GM12878 (cell line): ENCODE measurements around the gene FAM120B. TPM values are rescaled to one million over a fixed set of nuclear protein-coding genes. Genes with fewer than 3 reads are reported as not detected.

Experiments used
- ATAC-seq: fragments of 200-7000 bp; cut with Tn5 transposase; 3 replicates; pipeline ENCODE4 v1.9.1; 2020; ENCODE audit warnings: mild to moderate bottlenecking, moderate library complexity
- BruUV-seq: library from RNA; stranded (reverse); fragments of 400-500 nt; replicated peaks from 2 replicates; lab custom pipeline; 2021; lab: Mats Ljungman, UMichigan
- CTCF ChIA-PET: fragments of 300-600 bp; sonication (Branson Sonifier 250); formaldehyde crosslinking; extraction: SDS; loops from one replicate; lab custom pipeline; 2021; ENCODE audit warnings: inconsistent platforms; lab: Yijun Ruan, JAX
- POLR2A ChIA-PET: fragments of 350-600 bp; formaldehyde crosslinking; extraction: SDS; loops from one replicate; lab custom pipeline; 2021; ENCODE audit warnings: inconsistent platforms; lab: Charles Lee
- RAD21 ChIA-PET: fragments of 300-600 bp; sonication (Branson Sonifier 250); formaldehyde crosslinking; loops from one replicate; lab custom pipeline; 2023; ENCODE audit warnings: antibody characterized with exemption; ENCODE audit not compliant: unreplicated experiment; lab: Charles Lee
- SMC1A ChIA-PET: fragments of 300-600 bp; sonication (Branson Sonifier 250); formaldehyde crosslinking; loops from one replicate; lab custom pipeline; 2023; ENCODE audit not compliant: unreplicated experiment, uncharacterized antibody; lab: Charles Lee
- DNase-seq: peaks from one replicate; pipeline ENCODE4 v3.0.0-alpha.2; 2011; ENCODE audit warnings: low read depth, low spot score
- FAIRE-seq: peaks from 3 replicates; lab custom pipeline; 2011; peaks lifted over from hg19 to GRCh38; lab: Jason Lieb, UNC
- H2AFZ ChIP-seq: 2 replicates; pipeline ENCODE4 v1.6.0; 2011; ENCODE audit warnings: low read depth, low read length, control low read depth; ENCODE audit not compliant: control insufficient read depth
- H3K27ac ChIP-seq: 2 replicates; pipeline ENCODE4 v1.5.1; 2011; ENCODE audit warnings: control low read depth; ENCODE audit not compliant: control insufficient read depth, insufficient read depth
- H3K27me3 ChIP-seq, 2 experiments: replicated peaks in 1 of 2; 2 replicates each; pipeline versions ENCODE4 v1.6.0 to v1.6.1; 2011; ENCODE audit warnings: low read length in 1 of 2; ENCODE audit not compliant: control insufficient read depth in 2 of 2, insufficient read depth in 2 of 2
- H3K36me3 ChIP-seq, 2 experiments: 2 replicates each; pipeline ENCODE4 v1.5.1; 2011; ENCODE audit warnings: low read length in 1 of 2; ENCODE audit not compliant: control insufficient read depth in 2 of 2, insufficient read depth in 2 of 2
- H3K4me1 ChIP-seq: 2 replicates; pipeline ENCODE4 v1.6.1; 2011; ENCODE audit warnings: mild to moderate bottlenecking, low read length, moderate library complexity, mixed read lengths; ENCODE audit not compliant: control insufficient read depth, insufficient read depth
- H3K4me2 ChIP-seq: 2 replicates; pipeline ENCODE4 v1.6.0; 2011; ENCODE audit warnings: control low read depth; ENCODE audit not compliant: control insufficient read depth, insufficient read depth
- H3K4me3 ChIP-seq: fragments of 200-600 bp; sonication (generic); 2 replicates; pipeline ENCODE4 v1.5.1; 2016
- H3K79me2 ChIP-seq: 2 replicates; pipeline ENCODE4 v1.6.0; 2011; ENCODE audit warnings: low read length; ENCODE audit not compliant: control insufficient read depth, insufficient read depth
- H3K9ac ChIP-seq: 2 replicates; pipeline ENCODE4 v1.8.0; 2011; ENCODE audit warnings: low read length, control low read depth, mixed read lengths; ENCODE audit not compliant: control insufficient read depth, insufficient read depth
- H3K9me3 ChIP-seq: replicated peaks from 3 replicates; pipeline ENCODE4 v1.5.1; 2011; ENCODE audit warnings: mild to moderate bottlenecking, low read length; ENCODE audit not compliant: control insufficient read depth, insufficient read depth
- H4K20me1 ChIP-seq: 2 replicates; pipeline ENCODE4 v1.6.0; 2011; ENCODE audit not compliant: control insufficient read depth, insufficient read depth
- BACH1 ChIP-seq: fragments of 450-650 bp; IDR thresholded peaks from 2 replicates; pipeline ENCODE4 v1.6.1; 2017; ENCODE audit warnings: mild to moderate bottlenecking, borderline replicate concordance
- BHLHE40 ChIP-seq, 2 experiments: fragments of 450-650 bp in 1 of 2; IDR thresholded peaks; 2 replicates each; pipeline ENCODE4 v1.6.1; 2011 to 2017; ENCODE audit warnings: low read depth in 2 of 2, borderline replicate concordance in 1 of 2, improper control_type of control experiment in 1 of 2, low read length in 1 of 2, mild to moderate bottlenecking in 1 of 2
- CEBPZ ChIP-seq: fragments of 150-350 bp; IDR thresholded peaks from 2 replicates; pipeline ENCODE4 v1.6.1; 2016; ENCODE audit warnings: low read depth, low read length
- CHD1 ChIP-seq: IDR thresholded peaks from 2 replicates; pipeline ENCODE4 v1.6.1; 2012; ENCODE audit warnings: low read depth, low read length, improper control_type of control experiment
- ELK1 ChIP-seq: IDR thresholded peaks from 2 replicates; pipeline ENCODE4 v1.6.1; 2012; ENCODE audit warnings: low read depth, low read length, improper control_type of control experiment
- JUNB ChIP-seq: IDR thresholded peaks from 2 replicates; pipeline ENCODE4 v1.6.1; 2016; ENCODE audit warnings: antibody characterized with exemption, mild to moderate bottlenecking
- KAT2A ChIP-seq: conservative IDR thresholded peaks from 2 replicates; pipeline ENCODE4 v1.6.1; 2011; ENCODE audit warnings: low read depth, low read length; ENCODE audit not compliant: control insufficient read depth
- POLR2A ChIP-seq: IDR thresholded peaks from 2 replicates; pipeline ENCODE4 v1.6.1; 2011; ENCODE audit warnings: low read depth, mild to moderate bottlenecking, low read length
- STAT1 ChIP-seq: fragments of 450-650 bp; conservative IDR thresholded peaks from 2 replicates; pipeline ENCODE4 v1.6.1; 2014; ENCODE audit warnings: antibody characterized with exemption, mild to moderate bottlenecking
- YBX1 ChIP-seq: fragments of 450-650 bp; IDR thresholded peaks from 2 replicates; pipeline ENCODE4 v1.6.1; 2016; ENCODE audit warnings: antibody characterized with exemption
- YY1 ChIP-seq: IDR thresholded peaks from 2 replicates; pipeline ENCODE4 v1.6.1; 2011; ENCODE audit warnings: low read depth, mild to moderate bottlenecking, low read length
- WGBS: methylation state at CpG from one replicate; pipeline ENCODE4 v1.1.6; 2016; ENCODE audit warnings: low lambda C conversion rate; ENCODE audit not compliant: insufficient replicate concordance, insufficient coverage; ENCODE audit errors: missing lambda C conversion rate; 5-methylcytosine and 5-hydroxymethylcytosine counted together
- in situ Hi-C: fragments of 300-500 bp; cut with MboI; formaldehyde crosslinking; loops from 9 replicates; pipeline ENCODE4 v1.14.3; 2018; ENCODE audit warnings: mixed read lengths
- intact Hi-C: fragments of 100-400 bp; cut with micrococcal nuclease; formaldehyde crosslinking; loops from one replicate; pipeline ENCODE4 v1.14.2; 2022; ENCODE audit not compliant: unreplicated experiment
- polyA plus RNA-seq, 11 experiments: library from polyadenylated mRNA; depleted of rRNA in 4 of 11; unstranded in 6 of 11; stranded (reverse) in 5 of 11; fragments of >200 nt; fragmentation: Nextera tagmentation in 4 of 11; fragmentation: Illumina TruSeq in 1 of 11; extraction: Ambion mirVana in 4 of 11; extraction: Trizol in 1 of 11; gene quantifications; 1 replicate in 1 of 11; 2 replicates in 10 of 11; pipeline versions ENCODE4 v1.2.1 to v1.2.3, GENCODE V29; 2011 to 2016; ENCODE audit warnings: inconsistent platforms in 2 of 11, missing spikeins in 2 of 11, low read depth in 1 of 11
- total RNA-seq, 4 experiments: library from RNA; depleted of rRNA in 3 of 4; stranded (reverse); fragments of >200 nt in 3 of 4; fragmentation: Illumina TruSeq in 1 of 4; extraction: Trizol in 1 of 4; gene quantifications; 2 replicates each; pipeline versions ENCODE4 v1.2.1 to v1.2.3, GENCODE V29; 2013 to 2021

Gene FAM120B
- total and polyA plus RNA-seq, 10 of the 15 experiments (the other 5 are each of a cell fraction or from before 2014, with no cell fraction given) = 3.3 to 21.6 (median 15.3) TPM

GRCh38 chr6:170429450-170429849 lies 122.9 kb downstream of the FAM120B start:
- H3K27ac ChIP-seq = no peak overlapping the region
- no peaks in the 10 kb centered on the region for H3K4me1 ChIP-seq
- ATAC-seq (no peak), DNase-seq (no peak), FAIRE-seq (no peak)
- CTCF ChIA-PET = interaction anchor here (1.9 kb wide), 1 partner anchor 88 kb away, joined by 12 read pairs; no protein-coding TSS in a partner anchor
- no peak overlapping the region for H3K9ac ChIP-seq
- no peaks in the 10 kb centered on the region for H3K36me3 ChIP-seq
- no TSS peak for BruUV-seq
- intact Hi-C loops (no loop called here), in situ Hi-C loops (no loop called here)
- no peaks in the 10 kb centered on the region for H3K27me3 ChIP-seq
- no peak for TF ChIP-seq STAT1
- TF ChIP-seq BHLHE40 (IDR thresholded peaks at IDR 0.05; ENCODE audit: borderline replicate concordance in 1 of 2, low read depth in 2 of 2, low read length in 1 of 2) = peak in 1 of 2 experiments; percentile 32; a peak in 1 of 4 replicates
- SMC1A ChIA-PET = interaction anchor here (0.7 to 0.8 kb wide), 2 partner anchors 12 to 35 kb away, joined by 3 read pairs; no protein-coding TSS in a partner anchor
- POLR2A ChIA-PET = no interaction called here
- RAD21 ChIA-PET = no interaction called here
- no peaks in the 10 kb centered on the region for H3K79me2 ChIP-seq
- no peak overlapping the region for H3K4me2 ChIP-seq
- 52% methylated on average over 7 of the region's 7 CpGs for WGBS
- no peak overlapping the region for H2AFZ ChIP-seq
- no peaks in the 10 kb centered on the region for H3K9me3 ChIP-seq
- H3K4me3 ChIP-seq = no peak overlapping the region
- H4K20me1 ChIP-seq = no peaks in the 10 kb centered on the region

- H2AFZ ChIP-seq = no peak overlapping the region
- no peak overlapping the region for H3K27ac ChIP-seq
- no peak overlapping the region for H3K4me3 ChIP-seq
- no peak overlapping the region for H3K4me2 ChIP-seq
- SMC1A ChIA-PET = no interaction called here
- FAIRE-seq (no peak), DNase-seq (no peak), ATAC-seq (no peak)
- H4K20me1 ChIP-seq = no peaks in the 10 kb centered on the region
- no peak overlapping the region for H3K9ac ChIP-seq
- CTCF ChIA-PET = no interaction called here
- TF ChIP-seq YBX1 = no peak
- TF ChIP-seq KAT2A = no peak
- TF ChIP-seq BACH1 = no peak
- no peak for TF ChIP-seq CHD1
- TF ChIP-seq JUNB = no peak
- no peak for TF ChIP-seq ELK1
- no peak for TF ChIP-seq YY1
- TF ChIP-seq CEBPZ = no peak
- TF ChIP-seq POLR2A = no peak
- H3K36me3 ChIP-seq = no peaks in the 10 kb centered on the region
- no peaks in the 10 kb centered on the region; the same call in 2 of the 3 replicates for H3K9me3 ChIP-seq
- RAD21 ChIA-PET = no interaction called here
- intact Hi-C loops = no loop called here
- no peaks in the 10 kb centered on the region for H3K27me3 ChIP-seq
- no peaks in the 10 kb centered on the region; the same call in 1 of the 2 replicates for H3K4me1 ChIP-seq
- POLR2A ChIA-PET = no interaction called here
- no peaks in the 10 kb centered on the region for H3K79me2 ChIP-seq
- BruUV-seq = no TSS peak
- 58% methylated on average over 17 of the region's 17 CpGs for WGBS
- in situ Hi-C loops = no loop called here
These were observed 126.9 kb downstream of the FAM120B start for GRCh38 chr6:170433163-170434116.
